WERI-Rb-1 (cell line): ENCODE data around the gene EDEM1.
"Not testable (repeated sequence)": the region's sequence is repeated elsewhere in the genome, so short reads cannot be mapped to it uniquely, and the experiment has no call there.

Experiments used
- DNase-seq: peaks from one replicate; pipeline ENCODE4 v3.0.0-alpha.2; 2020
- H3K27ac ChIP-seq: fragments of 250-450 bp; sonication (Bioruptor Pico); 2 replicates; pipeline ENCODE4 v1.5.1; 2020; ENCODE audit warnings: mild to moderate bottlenecking, moderate library complexity
- H3K27me3 ChIP-seq: fragments of 250-450 bp; sonication (Bioruptor Pico); 2 replicates; pipeline ENCODE4 v1.5.1; 2021; ENCODE audit warnings: mild to moderate bottlenecking, low read depth, moderate library complexity; ENCODE audit not compliant: insufficient read depth, severe bottlenecking
- H3K36me3 ChIP-seq: fragments of 250-450 bp; sonication (Bioruptor Pico); 2 replicates; pipeline ENCODE4 v1.5.1; 2020; ENCODE audit warnings: mild to moderate bottlenecking, moderate library complexity
- H3K4me3 ChIP-seq: 2 replicates; pipeline ENCODE4 v1.5.1; 2011; ENCODE audit warnings: low read depth, mild to moderate bottlenecking, control low read depth, low read length
- H3K9me3 ChIP-seq: fragments of 250-450 bp; sonication (Bioruptor Pico); 2 replicates; pipeline ENCODE4 v1.5.1; 2021; ENCODE audit warnings: mild to moderate bottlenecking, moderate library complexity; ENCODE audit not compliant: severe bottlenecking
- CTCF ChIP-seq: IDR thresholded peaks from 2 replicates; pipeline ENCODE4 v1.5.1; 2011; ENCODE audit warnings: low read depth, mild to moderate bottlenecking, control low read depth, inconsistent platforms, low read length

Gene EDEM1

GRCh38 chr3:5143464-5143863 is 44.0 kb upstream of the EDEM1 start:
- Histone ChIP-seq H3K27me3 (no peaks in the 10 kb centered on the region), H3K4me3 (no peak overlapping the region), H3K27ac (no peak overlapping the region), H3K9me3 (no peaks in the 10 kb centered on the region), H3K36me3 (no peaks in the 10 kb centered on the region)
- no peak for TF ChIP-seq CTCF
- no peak for DNase-seq

- H3K27me3 ChIP-seq, result no peaks in the 10 kb centered on the region
Measured at GRCh38 chr3:5144316-5144994, 43.1 kb upstream of the EDEM1 start.

GRCh38 chr3:5145120-5145519 is 42.4 kb upstream of the EDEM1 start:
- TF ChIP-seq CTCF, result no peak
- H3K27me3 ChIP-seq, result no peaks in the 10 kb centered on the region
- DNase-seq, result no peak
- H3K4me3 ChIP-seq, result no peak overlapping the region
- no peak overlapping the region for H3K27ac ChIP-seq
- no peaks in the 10 kb centered on the region for H3K9me3 ChIP-seq
- H3K36me3 ChIP-seq, result no peaks in the 10 kb centered on the region

More at GRCh38 chr3:5144316-5144994, 43.1 kb upstream of the EDEM1 start:
- H3K36me3 ChIP-seq, result no peaks in the 10 kb centered on the region
- H3K9me3 ChIP-seq, result no peaks in the 10 kb centered on the region
- no peak for TF ChIP-seq CTCF
- H3K27ac ChIP-seq, result no peak overlapping the region
- H3K4me3 ChIP-seq, result no peak overlapping the region
- no peak for DNase-seq

- DNase-seq, H3K27me3 ChIP-seq, H3K27ac ChIP-seq, H3K36me3 ChIP-seq, H3K9me3 ChIP-seq, H3K4me3 ChIP-seq: not testable (repeated sequence)
Measured at GRCh38 chr3:5147152-5147551, 40.4 kb upstream of the EDEM1 start.

GRCh38 chr3:5149306-5149880 is 38.1 kb upstream of the EDEM1 start:
- no peak for DNase-seq
- Histone ChIP-seq H3K9me3 (no peaks in the 10 kb centered on the region), H3K27me3 (no peaks in the 10 kb centered on the region), H3K27ac (no peak overlapping the region), H3K36me3 (no peaks in the 10 kb centered on the region), H3K4me3 (no peak overlapping the region)
- TF ChIP-seq CTCF, result no peak

GRCh38 chr3:5151586-5151985 is 35.9 kb upstream of the EDEM1 start:
- no peak overlapping the region for H3K4me3 ChIP-seq
- no peak for DNase-seq
- no peaks in the 10 kb centered on the region for H3K36me3 ChIP-seq
- H3K27me3 ChIP-seq, result no peaks in the 10 kb centered on the region
- TF ChIP-seq CTCF, result no peak
- no peaks in the 10 kb centered on the region for H3K9me3 ChIP-seq
- H3K27ac ChIP-seq, result no peak overlapping the region
